GM10248 (cell line): Measurements from ENCODE around the gene CST11.

Experiments
- CTCF ChIA-PET: fragments of 300-600 bp; sonication (Branson Sonifier 250); formaldehyde crosslinking; extraction: SDS; loops from one replicate; lab custom pipeline; 2021; ENCODE audit warnings: antibody characterized with exemption; lab: Yijun Ruan, JAX
- POLR2A ChIA-PET: fragments of 350-650 bp; sonication (Branson Sonifier 250); formaldehyde crosslinking; extraction: SDS; loops from one replicate; lab custom pipeline; 2020; ENCODE audit warnings: antibody characterized with exemption; lab: Yijun Ruan, JAX
- DNase-seq: peaks from one replicate; pipeline ENCODE4 v3.0.0; 2012; ENCODE audit errors: extremely low spot score
- CTCF ChIP-seq: IDR thresholded peaks from 2 replicates; pipeline ENCODE4 v1.5.1; 2012; ENCODE audit warnings: mild to moderate bottlenecking, low read depth; ENCODE audit errors: extremely low read depth, missing control alignments, control extremely low read depth

Gene CST11

GRCh38 chr20:23434521-23435313, 18.0 kb downstream of the CST11 start:
- DNase-seq: no peak
- no peak for TF ChIP-seq CTCF
- ChIA-PET CTCF (interaction anchor here (0.8 to 1.8 kb wide), 5 partner anchors 8 to 172 kb away, joined by 3 to 7 read pairs (median 5); partner anchors contain the start of gene NAPB), POLR2A (no interaction called here)

- CTCF ChIA-PET: interaction anchor here (0.9 to 1.8 kb wide), 6 partner anchors 9 to 742 kb away, joined by 3 to 7 read pairs (median 4); no protein-coding TSS in a partner anchor
- POLR2A ChIA-PET: no interaction called here
- TF ChIP-seq CTCF: no peak
- no peak for DNase-seq
These were observed 19.0 kb downstream of the CST11 start for GRCh38 chr20:23433628-23434027.

GRCh38 chr20:23425129-23425528, 27.5 kb downstream of the CST11 start:
- ChIA-PET POLR2A (no interaction called here), CTCF (interaction anchor here (1.4 kb wide), 1 partner anchor 17 kb away, joined by 4 read pairs; no protein-coding TSS in a partner anchor)
- TF ChIP-seq CTCF: no peak
- no peak for DNase-seq

GRCh38 chr20:23420943-23421931, 31.4 kb downstream of the CST11 start, which contains the start of gene NAPB:
Gene NAPB (minus strand): TSS chr20:23421488. CDS start chr20:23421402, 86 bp downstream.
- POLR2A ChIA-PET: interaction anchor here (1.1 kb wide), 1 partner anchor 71 kb away, joined by 10 read pairs; the partner anchor contains the start of gene NXT1
- peak; percentile 22 for TF ChIP-seq CTCF

GRCh38 chr20:23419995-23420901, 32.4 kb downstream of the CST11 start:
- ChIA-PET POLR2A (no interaction called here), CTCF (interaction anchor here (0.6 to 9.8 kb wide), 11 partner anchors 11 to 62 kb away, joined by 3 to 73 read pairs (median 5); no protein-coding TSS in a partner anchor)
- DNase-seq: peak; percentile 60
- TF ChIP-seq CTCF: no peak

More at GRCh38 chr20:23420943-23421931, 31.4 kb downstream of the CST11 start, which contains the start of gene NAPB:
- peak; percentile 96 for DNase-seq
- CTCF ChIA-PET: interaction anchor here (0.6 to 9.8 kb wide), 15 partner anchors 9 to 75 kb away, joined by 3 to 73 read pairs (median 4); no protein-coding TSS in a partner anchor
